SKM-1 (cell line): ENCODE measurements around the gene LRIT3.

ENCODE experiments used
- DNase-seq: peaks from one replicate; lab custom pipeline; 2025; ENCODE audit not compliant: unreplicated experiment; lab: John Stamatoyannopoulos, UW

LRIT3 gene, protein sequence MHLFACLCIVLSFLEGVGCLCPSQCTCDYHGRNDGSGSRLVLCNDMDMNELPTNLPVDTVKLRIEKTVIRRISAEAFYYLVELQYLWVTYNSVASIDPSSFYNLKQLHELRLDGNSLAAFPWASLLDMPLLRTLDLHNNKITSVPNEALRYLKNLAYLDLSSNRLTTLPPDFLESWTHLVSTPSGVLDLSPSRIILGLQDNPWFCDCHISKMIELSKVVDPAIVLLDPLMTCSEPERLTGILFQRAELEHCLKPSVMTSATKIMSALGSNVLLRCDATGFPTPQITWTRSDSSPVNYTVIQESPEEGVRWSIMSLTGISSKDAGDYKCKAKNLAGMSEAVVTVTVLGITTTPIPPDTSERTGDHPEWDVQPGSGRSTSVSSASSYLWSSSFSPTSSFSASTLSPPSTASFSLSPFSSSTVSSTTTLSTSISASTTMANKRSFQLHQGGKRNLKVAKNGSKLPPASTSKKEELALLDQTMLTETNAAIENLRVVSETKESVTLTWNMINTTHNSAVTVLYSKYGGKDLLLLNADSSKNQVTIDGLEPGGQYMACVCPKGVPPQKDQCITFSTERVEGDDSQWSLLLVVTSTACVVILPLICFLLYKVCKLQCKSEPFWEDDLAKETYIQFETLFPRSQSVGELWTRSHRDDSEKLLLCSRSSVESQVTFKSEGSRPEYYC

DNA sequence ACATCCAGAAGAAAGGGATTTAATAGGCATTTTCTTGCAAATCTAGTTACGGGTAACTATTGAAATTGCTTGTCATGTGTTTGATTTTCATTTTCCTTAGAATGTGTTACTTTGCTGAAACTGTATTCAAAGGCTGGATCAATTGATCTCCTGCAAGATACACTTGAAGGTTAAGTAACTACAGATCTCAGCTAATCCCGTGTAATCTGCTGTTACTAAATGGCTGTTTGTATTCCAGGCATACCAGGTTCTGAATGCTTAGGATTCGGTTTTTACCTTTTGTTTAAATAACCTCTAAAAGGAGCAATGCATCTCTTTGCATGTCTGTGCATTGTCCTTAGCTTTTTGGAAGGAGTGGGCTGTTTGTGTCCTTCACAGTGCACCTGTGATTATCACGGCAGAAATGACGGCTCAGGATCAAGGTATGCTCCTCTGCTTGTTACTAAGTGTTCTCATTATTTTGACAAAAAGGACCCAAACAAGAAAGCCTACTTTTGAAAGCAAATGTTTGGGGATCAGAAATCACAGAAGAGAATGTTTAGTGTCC, at the start of gene LRIT3:
LRIT3 (plus strand) TSS at position 212 of the 547 bp plus-strand sequence; CDS start at position 307, 95 bp downstream.
- DNase-seq: no peak

DNA sequence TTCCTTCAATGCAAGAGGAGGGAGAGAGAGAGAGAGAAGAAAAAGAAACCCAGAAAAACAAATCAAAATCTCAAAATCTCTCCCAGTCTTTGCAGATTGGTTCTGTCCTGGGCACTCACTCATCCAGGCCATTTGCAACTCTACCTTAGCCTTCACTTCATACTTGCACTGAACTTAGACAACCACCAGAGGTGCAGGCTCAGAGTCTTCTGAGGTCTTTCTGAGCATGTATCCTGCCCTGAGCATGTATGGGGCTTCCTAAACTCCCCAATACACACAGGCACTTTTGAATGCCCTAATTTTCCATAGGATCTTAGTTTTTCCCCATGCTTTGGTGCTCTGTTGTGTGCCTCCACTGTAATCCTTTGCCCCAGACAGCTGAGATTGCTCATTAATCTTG, 49.0 kb upstream of the LRIT3 start:
- no peak for DNase-seq

DNA sequence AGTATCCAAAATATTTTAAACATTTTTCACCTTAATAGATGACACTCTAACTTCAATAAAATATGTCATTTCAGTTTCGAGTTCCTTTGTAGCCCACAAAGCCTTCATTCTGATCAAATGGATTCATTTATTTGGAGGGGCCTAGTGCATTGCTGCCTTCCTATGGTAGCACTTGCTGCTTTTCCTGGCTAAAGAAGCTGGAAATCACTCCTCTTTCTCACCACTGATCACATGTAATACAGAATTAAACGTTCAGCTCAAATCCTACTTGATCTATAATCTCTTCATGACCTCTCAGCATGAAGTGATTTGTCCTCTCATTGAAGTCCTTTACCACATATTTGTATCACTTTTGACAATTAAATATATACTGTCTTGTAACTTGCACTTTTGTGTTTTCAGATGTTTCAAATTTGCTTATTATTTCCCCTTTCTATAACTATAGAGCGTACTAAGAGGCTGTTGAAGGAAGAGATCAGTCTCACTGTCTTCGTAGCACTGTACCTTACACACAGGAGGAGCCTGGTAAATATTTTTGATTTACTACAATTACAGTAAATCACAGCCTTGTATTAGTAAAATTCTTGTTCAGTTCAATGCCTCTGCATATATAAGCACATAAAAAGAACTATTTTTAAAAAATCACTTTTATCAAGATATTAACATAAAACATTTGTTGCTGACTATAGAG, 46.7 kb upstream of the LRIT3 start:
- no peak for DNase-seq

DNA sequence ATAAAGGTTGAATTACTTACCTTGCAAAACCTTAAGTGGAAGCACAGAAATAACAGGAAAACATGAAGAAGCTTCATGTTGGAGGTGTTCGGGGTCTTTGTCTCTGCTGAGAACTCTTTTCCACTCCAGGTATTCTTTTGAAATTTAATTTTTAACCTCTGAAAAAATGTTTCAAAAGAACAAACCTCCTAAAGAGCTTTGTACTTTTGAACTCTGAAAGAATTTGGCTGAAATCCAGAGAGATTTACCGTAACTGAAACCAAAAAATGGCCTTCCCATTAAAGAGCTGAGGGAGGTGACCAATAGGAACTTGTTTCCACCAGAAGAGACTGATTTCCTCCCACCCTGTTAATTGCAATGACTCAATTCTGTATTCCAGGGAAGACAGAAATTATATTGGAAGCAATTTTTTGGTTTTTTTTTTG, 46.0 kb upstream of the LRIT3 start, which contains the start of gene CFI:
CFI (minus strand) TSS at position 105 of the 425 bp plus-strand sequence; CDS start at position 77, 28 bp downstream.
- no peak for DNase-seq

DNA sequence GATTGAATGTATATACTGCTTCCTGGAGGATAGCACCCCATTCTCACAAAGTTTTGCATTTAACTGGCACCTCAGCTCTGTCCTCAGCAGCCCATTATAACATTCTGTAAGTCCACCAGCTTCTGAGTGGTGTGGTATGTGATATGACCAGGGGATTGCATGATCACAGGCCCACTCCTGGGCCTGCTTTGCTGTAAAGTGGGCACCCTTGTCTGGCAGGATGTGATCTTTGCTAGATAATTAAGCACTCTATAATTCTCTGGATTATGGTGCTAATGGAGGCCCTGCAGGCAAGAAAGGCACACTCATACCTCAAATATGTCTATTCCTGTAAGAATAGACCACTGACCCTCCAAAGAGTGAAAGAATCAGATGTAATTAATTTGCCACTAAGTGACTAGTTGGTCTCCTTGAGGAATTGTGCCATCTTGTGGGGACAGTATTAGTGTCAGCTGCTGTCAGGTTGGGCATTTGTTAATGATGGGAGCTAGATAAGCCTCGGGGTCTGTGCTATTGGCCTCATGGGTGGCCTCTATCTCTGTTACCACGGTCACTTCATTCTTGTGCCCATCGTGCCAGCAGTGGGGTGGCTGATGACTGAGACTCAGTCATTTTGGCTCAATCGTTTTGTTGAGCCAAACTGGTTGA, 43.9 kb upstream of the LRIT3 start:
- peak; percentile 3 for DNase-seq

DNA sequence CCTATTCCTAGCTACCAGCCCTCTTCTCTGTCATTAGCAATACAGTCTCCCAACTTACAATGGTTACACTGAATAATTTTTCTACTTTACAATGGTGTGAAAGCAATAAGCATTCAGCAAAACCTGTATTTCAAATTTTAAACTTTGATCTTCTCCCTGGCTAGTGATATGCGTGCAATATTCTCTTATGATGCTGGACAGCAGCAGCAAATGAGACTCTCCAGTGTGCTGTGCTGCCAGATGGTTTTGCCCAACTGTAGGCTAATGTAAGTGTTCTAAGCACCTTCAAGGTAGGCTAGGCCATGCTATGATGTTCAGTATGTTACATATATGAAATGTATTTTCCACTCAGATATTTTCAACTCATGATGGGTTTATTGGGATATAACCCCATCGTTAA, 38.3 kb upstream of the LRIT3 start:
- no peak for DNase-seq

DNA sequence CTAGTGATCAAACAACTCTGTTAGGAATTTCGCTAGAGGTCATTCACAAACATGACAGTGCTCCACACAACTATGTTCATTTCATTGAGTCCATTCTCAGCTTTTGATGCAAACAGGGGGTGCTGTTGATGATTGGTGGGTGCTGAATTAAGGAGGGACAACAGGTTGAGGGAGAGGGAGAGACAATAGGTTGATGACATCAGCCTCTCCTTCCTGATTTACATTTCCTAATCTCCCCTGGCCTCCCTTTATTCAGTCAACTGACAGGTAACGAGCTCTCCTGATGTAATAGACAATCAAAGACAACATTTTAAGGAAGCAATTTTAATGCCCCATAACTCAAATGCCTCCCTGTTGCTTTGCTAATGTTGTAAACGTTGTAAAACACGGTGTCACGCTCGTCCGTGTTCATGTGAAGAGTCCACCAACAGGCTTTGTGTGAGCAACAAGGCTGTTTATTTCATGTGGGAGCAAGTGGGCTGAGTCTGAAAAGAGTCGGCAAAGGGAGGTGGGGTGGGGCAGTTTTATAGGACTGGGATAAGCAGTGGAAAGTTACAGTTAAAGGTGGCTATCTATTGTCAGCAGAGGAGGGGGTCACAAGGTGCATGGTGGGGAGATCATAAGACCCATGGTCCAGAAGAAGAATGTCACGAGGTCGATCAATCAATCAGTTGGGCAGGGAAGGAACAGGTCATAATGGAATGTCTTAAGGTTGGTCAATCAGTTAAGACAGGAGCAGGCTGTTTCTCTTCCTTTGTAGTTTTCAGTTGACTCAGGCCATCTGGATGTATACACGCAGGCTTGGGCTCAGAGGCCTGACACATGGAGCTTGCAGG, 37.1 kb upstream of the LRIT3 start:
- DNase-seq: no peak

DNA sequence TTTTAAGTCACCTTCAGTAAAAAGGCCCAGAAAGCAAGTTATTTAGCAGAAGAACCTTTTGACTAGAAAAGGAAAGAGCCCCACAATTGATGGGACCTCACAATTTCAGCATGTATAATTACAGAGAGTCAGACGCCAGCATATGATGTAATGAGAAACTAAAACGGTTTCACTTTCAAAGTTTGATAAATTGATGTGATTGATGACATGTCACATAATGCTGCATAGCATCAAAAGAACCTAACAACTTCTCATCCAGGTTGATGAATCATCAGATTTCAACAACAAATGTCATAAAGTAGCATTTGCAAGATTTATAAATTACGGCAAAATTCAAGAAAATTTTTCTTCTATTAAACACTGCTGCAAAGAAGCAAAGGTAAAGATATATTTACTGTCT, 36.2 kb upstream of the LRIT3 start:
- no peak for DNase-seq

DNA sequence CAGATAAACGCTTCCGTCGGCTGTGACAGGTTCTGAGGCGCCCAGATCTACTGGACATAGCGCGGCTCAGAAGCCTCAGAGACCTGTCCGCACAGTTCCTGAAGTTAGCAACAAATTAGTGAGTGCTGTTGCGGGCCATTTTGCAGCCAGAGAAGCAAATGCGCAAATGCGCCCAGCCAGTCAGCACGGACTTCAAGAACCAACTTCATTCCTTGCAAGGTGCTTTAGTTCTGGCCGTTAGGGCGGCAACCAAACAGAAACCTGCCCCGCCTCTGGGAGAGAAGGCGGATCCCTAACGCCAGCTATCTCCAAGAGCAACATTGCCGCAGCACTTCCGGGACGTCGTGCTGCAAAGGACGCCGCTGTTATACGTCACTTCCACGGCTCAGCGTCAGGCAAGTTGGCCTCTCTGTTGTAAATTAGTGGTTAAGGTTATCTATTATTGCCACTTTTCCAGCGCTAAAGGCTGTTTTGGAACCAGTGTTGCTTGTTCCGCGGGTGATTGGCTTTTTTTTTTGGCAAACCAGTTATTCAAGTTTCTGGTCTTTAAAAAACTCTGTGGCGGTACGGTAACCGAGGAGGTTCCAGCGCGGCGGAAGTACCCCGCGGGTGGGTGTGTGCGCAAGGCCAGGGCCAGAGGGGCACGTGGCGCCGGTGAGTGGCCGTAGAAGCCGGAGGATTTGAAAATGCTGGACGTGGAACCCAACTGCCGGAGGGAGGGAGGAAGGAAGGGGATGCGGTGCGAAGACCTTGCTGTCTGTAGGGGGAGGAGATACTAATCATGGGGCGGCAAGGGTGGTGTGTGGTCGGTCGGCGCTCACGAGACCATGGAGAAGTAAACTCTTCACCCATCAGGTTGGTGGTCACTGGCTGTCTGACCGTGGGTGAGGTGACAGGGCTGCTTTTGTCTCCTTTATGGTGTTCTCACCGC, 32.5 kb upstream of the LRIT3 start, which contains the start of gene GAR1:
GAR1 (plus strand) TSS at position 612 of the 931 bp plus-strand sequence. CDS start 403 bp downstream, outside the sequence.
- peak; percentile 79 for DNase-seq

DNA sequence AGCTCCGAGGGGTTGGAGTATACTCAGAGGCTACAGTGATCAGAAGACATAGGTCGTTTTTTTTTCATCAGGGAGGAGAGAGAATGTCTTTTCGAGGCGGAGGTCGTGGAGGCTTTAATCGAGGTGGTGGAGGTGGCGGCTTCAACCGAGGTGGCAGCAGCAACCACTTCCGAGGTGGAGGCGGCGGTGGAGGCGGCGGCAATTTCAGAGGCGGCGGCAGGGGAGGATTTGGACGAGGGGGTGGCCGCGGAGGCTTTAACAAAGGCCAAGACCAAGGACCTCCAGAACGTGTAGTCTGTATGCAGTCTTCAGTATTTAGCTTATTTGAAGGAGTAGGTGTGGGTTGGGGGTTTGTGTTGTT, 31.8 kb upstream of the LRIT3 start:
- DNase-seq: no peak

DNA sequence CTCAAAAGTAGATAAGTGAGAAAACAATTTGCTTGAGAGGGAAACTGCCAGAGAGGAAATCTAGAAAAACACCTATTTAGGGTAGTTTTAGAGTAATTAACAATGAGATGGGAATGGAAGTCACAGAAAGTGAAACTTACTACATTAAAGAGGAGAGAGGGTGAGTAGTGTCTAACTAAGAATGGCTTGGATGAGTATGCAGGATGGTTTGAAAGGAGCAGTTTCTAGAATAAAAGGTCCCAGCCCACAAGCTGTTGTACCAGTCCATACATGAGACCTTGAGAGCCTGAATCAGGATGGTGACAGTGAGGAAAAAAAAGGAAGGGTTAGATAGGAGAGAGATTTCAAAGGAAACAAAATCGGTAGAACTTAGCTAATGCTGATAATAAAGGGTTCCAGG, 31.0 kb upstream of the LRIT3 start:
- no peak for DNase-seq

DNA sequence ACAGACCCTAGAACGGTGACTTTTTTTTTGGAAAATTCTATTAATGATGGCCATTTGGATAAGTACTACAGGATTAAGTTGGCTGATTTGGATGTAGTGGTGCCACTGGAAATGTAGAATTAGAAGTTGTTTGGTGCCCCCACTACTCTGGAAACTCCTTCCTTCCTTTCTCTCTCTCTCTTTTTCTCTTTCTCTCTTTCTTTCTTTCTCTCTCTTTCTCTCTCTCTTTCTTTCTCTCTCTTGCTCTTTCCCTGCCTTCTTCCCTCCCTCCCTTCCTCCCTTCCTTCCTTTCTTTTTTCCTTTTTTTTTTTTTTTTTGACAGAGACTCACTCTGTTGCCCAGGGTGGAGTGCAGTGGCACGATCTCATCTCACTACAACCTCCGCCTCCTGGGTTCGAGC, 29.6 kb upstream of the LRIT3 start:
- DNase-seq: no peak

DNA sequence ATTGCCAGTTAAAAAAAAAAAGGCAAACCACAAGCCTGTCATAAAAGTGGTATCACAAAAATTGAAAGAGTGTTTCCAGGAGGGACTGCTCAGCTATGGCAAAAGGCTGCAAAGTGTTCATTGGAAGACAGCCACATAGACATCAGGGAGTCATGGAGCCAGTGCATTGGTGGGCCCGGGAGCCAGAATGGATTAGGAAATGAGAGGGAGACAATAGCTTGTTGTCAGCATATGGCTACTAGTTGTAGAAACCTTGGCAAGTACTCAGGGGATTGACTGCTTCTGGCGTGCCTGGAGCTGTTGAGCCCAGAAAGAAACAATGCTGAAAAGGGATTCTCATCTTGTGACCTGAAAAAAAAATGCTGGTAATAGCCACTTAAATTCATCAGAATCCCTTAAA, 27.3 kb upstream of the LRIT3 start:
- DNase-seq: no peak

DNA sequence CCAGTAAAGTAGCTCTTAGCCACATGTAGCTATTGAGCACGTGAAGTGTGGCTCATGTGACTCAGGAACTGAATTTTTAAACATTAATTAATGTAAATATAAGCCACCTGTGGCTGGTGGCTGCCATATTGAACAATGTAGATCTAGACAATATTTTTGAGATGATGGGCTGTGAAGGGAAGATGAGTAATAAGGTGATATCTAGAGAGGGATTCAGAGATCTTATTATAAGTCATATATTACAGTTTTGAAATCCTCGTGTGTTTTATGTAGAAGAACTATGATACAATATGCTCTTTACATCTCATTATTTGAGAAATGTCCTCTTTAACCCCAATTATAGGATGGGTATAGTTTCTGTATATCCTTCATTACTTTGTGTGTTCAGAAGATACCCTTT, 26.7 kb upstream of the LRIT3 start:
- no peak for DNase-seq

DNA sequence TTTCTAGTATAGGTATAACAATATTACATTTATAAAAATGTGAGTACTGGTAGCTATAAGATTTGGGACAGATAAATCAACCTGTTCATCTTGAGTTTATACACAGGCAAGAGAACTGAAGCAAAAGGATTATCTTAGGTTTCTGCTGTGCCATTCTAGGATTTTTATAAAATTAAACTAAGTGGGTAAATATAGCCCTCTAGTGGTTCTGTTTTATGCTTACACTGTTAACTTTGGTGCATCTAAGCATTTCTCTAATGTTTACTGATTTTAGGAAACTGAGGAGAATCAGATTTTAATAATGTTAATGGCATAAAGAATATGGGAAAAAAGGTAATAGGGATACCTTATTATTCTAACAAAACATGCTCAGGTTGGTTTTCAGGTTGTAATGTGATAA, 21.2 kb upstream of the LRIT3 start:
- DNase-seq: no peak

DNA sequence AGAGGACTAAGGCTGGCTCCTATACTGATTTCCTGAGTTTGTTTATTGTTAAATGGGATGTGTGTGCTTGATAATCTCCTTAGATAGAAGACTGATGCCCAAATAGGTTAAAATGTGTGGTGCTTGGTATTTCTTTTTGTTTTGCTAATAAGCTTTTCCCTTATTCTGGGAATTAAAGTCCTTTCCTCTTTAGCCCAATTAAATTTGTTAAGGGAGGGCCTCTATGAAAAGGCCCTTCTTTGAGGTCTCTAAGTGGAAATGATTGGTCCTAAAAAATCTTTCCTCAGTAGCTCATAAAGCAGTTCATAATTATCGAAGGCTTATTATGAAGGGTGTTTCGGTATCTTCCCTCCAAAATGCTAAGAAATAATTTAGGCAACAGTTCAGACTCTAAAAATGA, 20.2 kb upstream of the LRIT3 start, which contains the start of gene RRH:
RRH (plus strand) TSS at position 301 of the 400 bp plus-strand sequence; CDS start at position 357, 56 bp downstream.
- DNase-seq: no peak

DNA sequence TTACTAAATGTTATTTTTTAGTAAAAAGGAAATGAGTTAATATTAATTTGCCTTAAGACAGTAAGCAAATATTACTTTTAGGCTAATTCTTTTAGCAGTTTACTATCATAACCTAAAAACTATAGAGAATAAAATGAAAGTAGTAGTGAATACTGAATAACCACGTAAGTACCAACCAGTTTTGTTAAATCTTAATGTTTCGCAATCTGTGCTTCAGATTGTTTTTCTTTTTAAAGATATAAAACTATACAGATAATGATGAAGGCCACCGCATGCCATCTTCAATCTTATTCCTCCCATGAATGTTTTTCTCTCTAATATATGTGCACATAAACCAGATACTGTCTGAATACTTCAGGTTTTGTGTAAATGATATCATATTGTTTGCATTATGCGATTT, 14.2 kb upstream of the LRIT3 start:
- no peak for DNase-seq

DNA sequence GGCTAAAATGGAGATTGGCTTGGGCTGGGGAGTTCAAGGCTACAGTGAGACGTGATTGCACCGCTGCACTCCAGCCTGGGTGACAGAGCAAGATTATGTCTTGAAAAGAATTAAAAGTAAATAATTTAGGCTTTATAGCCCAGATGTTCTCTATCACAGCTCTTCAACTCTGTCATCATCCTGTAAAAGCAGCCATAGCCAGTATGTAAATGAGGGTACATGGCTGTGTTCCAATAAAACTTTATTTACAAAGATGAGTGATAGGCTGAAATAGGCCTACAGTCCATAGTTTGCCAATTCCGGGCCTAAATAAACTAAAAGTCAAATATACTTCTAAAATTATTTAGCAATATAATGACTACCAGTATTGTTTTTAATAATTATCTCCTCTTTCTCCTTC, 10.9 kb upstream of the LRIT3 start:
- no peak for DNase-seq
